Progenitor cell of endocrine pancreas (in vitro differentiated cells): Measurements from ENCODE around the gene GAB2. TPM values are rescaled to one million over a fixed set of nuclear protein-coding genes. Genes with fewer than 3 reads are reported as not detected.

Experiments used
- DNase-seq: peaks from one replicate; pipeline ENCODE4 v3.0.0; 2021; ENCODE audit warnings: low spot score; ENCODE audit not compliant: unreplicated experiment
- H3K27ac Mint-ChIP-seq: 2 replicates; pipeline ENCODE4 v1.8.0; 2021; ENCODE audit warnings: mild to moderate bottlenecking, moderate library complexity, mixed read lengths
- H3K27me3 Mint-ChIP-seq: 2 replicates; pipeline ENCODE4 v1.8.0; 2021; ENCODE audit warnings: mixed read lengths
- H3K36me3 Mint-ChIP-seq: 2 replicates; pipeline ENCODE4 v1.8.0; 2022; ENCODE audit warnings: mixed read lengths; ENCODE audit not compliant: insufficient read depth
- H3K4me1 Mint-ChIP-seq: 2 replicates; pipeline ENCODE4 v1.8.0; 2021; ENCODE audit warnings: low read depth, mixed read lengths
- H3K4me3 Mint-ChIP-seq: 2 replicates; pipeline ENCODE4 v1.8.0; 2021; ENCODE audit warnings: low read depth, mild to moderate bottlenecking, moderate library complexity, mixed read lengths
- H3K9me3 Mint-ChIP-seq: 2 replicates; pipeline ENCODE4 v1.8.0; 2021; ENCODE audit warnings: low read depth, mixed read lengths
- total RNA-seq: library from RNA; stranded (reverse); gene quantifications from 2 replicates; pipeline ENCODE4 v1.2.1, GENCODE V29; 2021
- TF ChIP-seq, protein P1 (sequence below): fragments of 200-600 bp; sonication (generic); IDR thresholded peaks from one replicate; pipeline ENCODE4 v1.5.0; 2021; ENCODE audit warnings: antibody characterized with exemption, mild to moderate bottlenecking; ENCODE audit not compliant: unreplicated experiment

GAB2 gene
- total RNA-seq, 1 donor from 2014 or later, result 37.6 TPM

- Mint-ChIP-seq H3K9me3 (no peaks in the 10 kb centered on the region), H3K27ac (no peak overlapping the region), H3K36me3 (peaks cover 28% of the 10 kb centered on the region), H3K4me3 (no peak overlapping the region), H3K4me1 (no peaks in the 10 kb centered on the region), H3K27me3 (no peaks in the 10 kb centered on the region)
- TF ChIP-seq, protein P1, sequence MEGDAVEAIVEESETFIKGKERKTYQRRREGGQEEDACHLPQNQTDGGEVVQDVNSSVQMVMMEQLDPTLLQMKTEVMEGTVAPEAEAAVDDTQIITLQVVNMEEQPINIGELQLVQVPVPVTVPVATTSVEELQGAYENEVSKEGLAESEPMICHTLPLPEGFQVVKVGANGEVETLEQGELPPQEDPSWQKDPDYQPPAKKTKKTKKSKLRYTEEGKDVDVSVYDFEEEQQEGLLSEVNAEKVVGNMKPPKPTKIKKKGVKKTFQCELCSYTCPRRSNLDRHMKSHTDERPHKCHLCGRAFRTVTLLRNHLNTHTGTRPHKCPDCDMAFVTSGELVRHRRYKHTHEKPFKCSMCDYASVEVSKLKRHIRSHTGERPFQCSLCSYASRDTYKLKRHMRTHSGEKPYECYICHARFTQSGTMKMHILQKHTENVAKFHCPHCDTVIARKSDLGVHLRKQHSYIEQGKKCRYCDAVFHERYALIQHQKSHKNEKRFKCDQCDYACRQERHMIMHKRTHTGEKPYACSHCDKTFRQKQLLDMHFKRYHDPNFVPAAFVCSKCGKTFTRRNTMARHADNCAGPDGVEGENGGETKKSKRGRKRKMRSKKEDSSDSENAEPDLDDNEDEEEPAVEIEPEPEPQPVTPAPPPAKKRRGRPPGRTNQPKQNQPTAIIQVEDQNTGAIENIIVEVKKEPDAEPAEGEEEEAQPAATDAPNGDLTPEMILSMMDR, result no peak
- no peak for DNase-seq
These were observed 209.1 kb downstream of the GAB2 start for GRCh38 chr11:78208257-78209165.

DNA sequence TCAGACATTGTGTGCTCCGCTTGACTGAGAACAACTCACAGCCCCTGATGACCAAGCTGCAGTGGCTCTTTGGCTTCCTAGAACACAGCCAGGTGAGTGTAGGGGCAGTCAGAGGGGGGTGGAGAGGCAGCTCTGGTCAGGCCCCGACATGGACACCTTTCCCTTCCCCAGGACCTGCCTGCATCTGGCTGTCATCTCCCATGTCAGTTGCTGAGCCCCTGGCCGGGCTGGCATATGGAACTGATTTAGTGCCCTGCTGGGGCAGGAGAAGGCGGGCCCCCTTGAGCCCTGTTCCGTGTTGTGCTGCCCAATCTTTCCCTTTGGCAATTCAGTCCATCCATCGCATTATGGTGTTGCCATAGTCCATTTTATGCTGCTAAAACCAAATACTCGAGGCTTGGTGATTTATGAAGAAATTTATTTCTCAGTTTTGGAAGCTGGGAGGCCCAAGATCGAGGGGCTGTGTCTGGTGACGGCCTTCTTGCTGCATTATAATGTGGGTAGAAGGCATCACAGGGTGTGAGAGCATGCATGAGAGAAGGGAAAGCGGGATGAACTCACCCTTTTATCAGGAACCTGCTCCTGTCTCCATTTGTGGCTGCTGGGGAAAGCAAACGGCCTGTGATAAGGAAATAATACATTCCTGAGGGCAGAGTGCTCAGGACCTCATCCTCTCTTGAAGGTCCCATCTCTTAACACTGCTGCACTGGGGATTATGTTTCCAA is 209.9 kb downstream of the GAB2 start:
- Mint-ChIP-seq H3K27me3 (no peaks in the 10 kb centered on the region), H3K36me3 (peaks cover 33% of the 10 kb centered on the region), H3K4me3 (no peak overlapping the region), H3K9me3 (no peaks in the 10 kb centered on the region), H3K27ac (no peak overlapping the region), H3K4me1 (no peaks in the 10 kb centered on the region)
- DNase-seq, result no peak
- TF ChIP-seq, protein P1, result no peak

GRCh38 chr11:78205691-78206090 is 211.9 kb downstream of the GAB2 start:
- no peaks in the 10 kb centered on the region for H3K4me1 Mint-ChIP-seq
- no peak for DNase-seq
- no peak overlapping the region for H3K27ac Mint-ChIP-seq
- H3K27me3 Mint-ChIP-seq, result no peaks in the 10 kb centered on the region
- peaks cover 28% of the 10 kb centered on the region for H3K36me3 Mint-ChIP-seq
- TF ChIP-seq, protein P1, result no peak
- no peak overlapping the region for H3K4me3 Mint-ChIP-seq
- no peaks in the 10 kb centered on the region for H3K9me3 Mint-ChIP-seq

DNA sequence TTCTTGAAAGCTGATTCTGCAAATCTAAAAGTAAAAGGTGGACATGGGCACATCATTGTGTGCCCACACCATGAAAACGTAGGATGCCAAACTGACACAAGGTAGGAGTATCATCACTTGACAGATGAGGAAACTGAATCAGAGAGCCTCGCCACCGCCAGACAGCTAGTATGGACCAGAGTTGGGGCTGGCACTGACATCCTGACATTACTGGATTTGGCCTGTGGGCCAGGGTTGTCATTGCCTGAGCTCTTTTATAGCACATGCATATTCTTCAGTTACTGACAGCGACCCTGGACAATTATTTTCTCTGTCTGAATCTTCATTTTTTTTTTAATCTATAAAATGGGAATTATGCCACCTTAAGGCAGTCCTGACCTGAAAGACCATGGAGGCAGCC is 212.4 kb downstream of the GAB2 start:
- no peaks in the 10 kb centered on the region for H3K9me3 Mint-ChIP-seq
- H3K27me3 Mint-ChIP-seq, result no peaks in the 10 kb centered on the region
- no peak overlapping the region for H3K4me3 Mint-ChIP-seq
- no peak for DNase-seq
- H3K36me3 Mint-ChIP-seq, result peaks cover 25% of the 10 kb centered on the region
- TF ChIP-seq, protein P1, result no peak
- H3K4me1 Mint-ChIP-seq, result no peaks in the 10 kb centered on the region
- H3K27ac Mint-ChIP-seq, result no peak overlapping the region

GRCh38 chr11:78203184-78203583 is 214.4 kb downstream of the GAB2 start:
- Mint-ChIP-seq H3K27me3 (no peaks in the 10 kb centered on the region), H3K9me3 (no peaks in the 10 kb centered on the region), H3K27ac (peak overlapping the region; percentile 54), H3K36me3 (peaks cover 22% of the 10 kb centered on the region), H3K4me1 (no peaks in the 10 kb centered on the region), H3K4me3 (no peak overlapping the region)
- TF ChIP-seq, protein P1, result no peak
- DNase-seq, result no peak
